ENCODE data around the gene SSNA1.

SSNA1 gene

GRCh38 chr9:137146527-137146918, 42.0 kb upstream of the SSNA1 start:
- Histone ChIP-seq H3K27ac (ENCODE audit: low read length) (no peak overlapping the region), H3K9ac (ENCODE audit: low read length in 2 of 2) (no peak overlapping the region), H3K9me3 (ENCODE audit: control insufficient read depth in 2 of 2, low read length in 2 of 2) (no peaks in the 10 kb centered on the region), H3K36me3 (ENCODE audit: control insufficient read depth in 2 of 2, insufficient read depth in 2 of 2, low read length in 2 of 2) (no peaks in the 10 kb centered on the region), H3K27me3 (ENCODE audit: control insufficient read depth in 1 of 2, insufficient read depth in 2 of 2, low read length in 2 of 2) (peaks cover 42 to 44% of the 10 kb centered on the region in 2 donors), H3K4me1 (ENCODE audit: control insufficient read depth, insufficient read depth, low read length) (no peaks in the 10 kb centered on the region), H3K4me3 (ENCODE audit: low read length in 2 of 2) (no peak overlapping the region)

- H3K27me3 ChIP-seq (ENCODE audit: control insufficient read depth in 1 of 2, insufficient read depth in 2 of 2, low read length in 2 of 2): peaks cover 35 to 39% of the 10 kb centered on the region in 2 donors
These were observed 41.2 kb upstream of the SSNA1 start for GRCh38 chr9:137147091-137147792.

GRCh38 chr9:137147793-137148160, 40.7 kb upstream of the SSNA1 start:
- no peak overlapping the region for H3K27ac ChIP-seq (ENCODE audit: low read length)
- no peaks in the 10 kb centered on the region for H3K36me3 ChIP-seq (ENCODE audit: control insufficient read depth in 2 of 2, insufficient read depth in 2 of 2, low read length in 2 of 2)
- H3K27me3 ChIP-seq (ENCODE audit: control insufficient read depth in 1 of 2, insufficient read depth in 2 of 2, low read length in 2 of 2): peaks cover 29 to 36% of the 10 kb centered on the region in 2 donors
- no peak overlapping the region for H3K9ac ChIP-seq (ENCODE audit: low read length in 2 of 2)
- H3K9me3 ChIP-seq (ENCODE audit: control insufficient read depth in 2 of 2, low read length in 2 of 2): no peaks in the 10 kb centered on the region
- no peaks in the 10 kb centered on the region for H3K4me1 ChIP-seq (ENCODE audit: control insufficient read depth, insufficient read depth, low read length)
- H3K4me3 ChIP-seq (ENCODE audit: low read length in 2 of 2): no peak overlapping the region

More at GRCh38 chr9:137147091-137147792, 41.2 kb upstream of the SSNA1 start:
- Histone ChIP-seq H3K27ac (ENCODE audit: low read length) (no peak overlapping the region), H3K36me3 (ENCODE audit: control insufficient read depth in 2 of 2, insufficient read depth in 2 of 2, low read length in 2 of 2) (no peaks in the 10 kb centered on the region), H3K9ac (ENCODE audit: low read length in 2 of 2) (no peak overlapping the region), H3K4me1 (ENCODE audit: control insufficient read depth, insufficient read depth, low read length) (no peaks in the 10 kb centered on the region), H3K4me3 (ENCODE audit: low read length in 2 of 2) (no peak overlapping the region), H3K9me3 (ENCODE audit: control insufficient read depth in 2 of 2, low read length in 2 of 2) (no peaks in the 10 kb centered on the region)

- Histone ChIP-seq H3K27ac (ENCODE audit: low read length) (no peak overlapping the region), H3K9ac (ENCODE audit: low read length in 2 of 2) (no peak overlapping the region), H3K27me3 (ENCODE audit: control insufficient read depth in 1 of 2, insufficient read depth in 2 of 2, low read length in 2 of 2) (peaks cover 26 to 34% of the 10 kb centered on the region in 2 donors)
These were observed 40.2 kb upstream of the SSNA1 start for GRCh38 chr9:137148242-137148641.

GRCh38 chr9:137148661-137149060, 39.8 kb upstream of the SSNA1 start:
- Histone ChIP-seq H3K27ac (ENCODE audit: low read length) (no peak overlapping the region), H3K9me3 (ENCODE audit: control insufficient read depth in 2 of 2, low read length in 2 of 2) (no peaks in the 10 kb centered on the region), H3K36me3 (ENCODE audit: control insufficient read depth in 2 of 2, insufficient read depth in 2 of 2, low read length in 2 of 2) (no peaks in the 10 kb centered on the region), H3K4me3 (ENCODE audit: low read length in 2 of 2) (no peak overlapping the region), H3K27me3 (ENCODE audit: control insufficient read depth in 1 of 2, insufficient read depth in 2 of 2, low read length in 2 of 2) (peaks cover 22 to 33% of the 10 kb centered on the region in 2 donors), H3K9ac (ENCODE audit: low read length in 2 of 2) (no peak overlapping the region), H3K4me1 (ENCODE audit: control insufficient read depth, insufficient read depth, low read length) (no peaks in the 10 kb centered on the region)

More at GRCh38 chr9:137148242-137148641, 40.2 kb upstream of the SSNA1 start:
- Histone ChIP-seq H3K4me1 (ENCODE audit: control insufficient read depth, insufficient read depth, low read length) (no peaks in the 10 kb centered on the region), H3K4me3 (ENCODE audit: low read length in 2 of 2) (no peak overlapping the region), H3K9me3 (ENCODE audit: control insufficient read depth in 2 of 2, low read length in 2 of 2) (no peaks in the 10 kb centered on the region), H3K36me3 (ENCODE audit: control insufficient read depth in 2 of 2, insufficient read depth in 2 of 2, low read length in 2 of 2) (no peaks in the 10 kb centered on the region)

GRCh38 chr9:137149363-137149762, 39.1 kb upstream of the SSNA1 start:
- Histone ChIP-seq H3K27ac (ENCODE audit: low read length) (no peak overlapping the region), H3K9ac (ENCODE audit: low read length in 2 of 2) (no peak overlapping the region), H3K36me3 (ENCODE audit: control insufficient read depth in 2 of 2, insufficient read depth in 2 of 2, low read length in 2 of 2) (no peaks in the 10 kb centered on the region), H3K4me3 (ENCODE audit: low read length in 2 of 2) (no peak overlapping the region), H3K4me1 (ENCODE audit: control insufficient read depth, insufficient read depth, low read length) (no peaks in the 10 kb centered on the region), H3K9me3 (ENCODE audit: control insufficient read depth in 2 of 2, low read length in 2 of 2) (no peaks in the 10 kb centered on the region), H3K27me3 (ENCODE audit: control insufficient read depth in 1 of 2, insufficient read depth in 2 of 2, low read length in 2 of 2) (peaks cover 18 to 29% of the 10 kb centered on the region in 2 donors)

GRCh38 chr9:137149942-137150616, 38.4 kb upstream of the SSNA1 start:
- Histone ChIP-seq H3K4me3 (ENCODE audit: low read length in 2 of 2) (no peak overlapping the region), H3K9ac (ENCODE audit: low read length in 2 of 2) (no peak overlapping the region), H3K36me3 (ENCODE audit: control insufficient read depth in 2 of 2, insufficient read depth in 2 of 2, low read length in 2 of 2) (no peaks in the 10 kb centered on the region), H3K4me1 (ENCODE audit: control insufficient read depth, insufficient read depth, low read length) (no peaks in the 10 kb centered on the region), H3K27me3 (ENCODE audit: control insufficient read depth in 1 of 2, insufficient read depth in 2 of 2, low read length in 2 of 2) (peaks cover 20 to 29% of the 10 kb centered on the region in 2 donors), H3K9me3 (ENCODE audit: control insufficient read depth in 2 of 2, low read length in 2 of 2) (no peaks in the 10 kb centered on the region), H3K27ac (ENCODE audit: low read length) (no peak overlapping the region)

- H3K9ac ChIP-seq (ENCODE audit: low read length in 2 of 2): no peak overlapping the region
- no peak overlapping the region for H3K27ac ChIP-seq (ENCODE audit: low read length)
- no peak overlapping the region for H3K4me3 ChIP-seq (ENCODE audit: low read length in 2 of 2)
- no peaks in the 10 kb centered on the region for H3K4me1 ChIP-seq (ENCODE audit: control insufficient read depth, insufficient read depth, low read length)
- no peaks in the 10 kb centered on the region for H3K9me3 ChIP-seq (ENCODE audit: control insufficient read depth in 2 of 2, low read length in 2 of 2)
- H3K27me3 ChIP-seq (ENCODE audit: control insufficient read depth in 1 of 2, insufficient read depth in 2 of 2, low read length in 2 of 2): peaks cover 28 to 34% of the 10 kb centered on the region in 2 donors
- no peaks in the 10 kb centered on the region for H3K36me3 ChIP-seq (ENCODE audit: control insufficient read depth in 2 of 2, insufficient read depth in 2 of 2, low read length in 2 of 2)
These were observed 37.6 kb upstream of the SSNA1 start for GRCh38 chr9:137150617-137151457.

GRCh38 chr9:137152844-137153405, 35.6 kb upstream of the SSNA1 start:
- Histone ChIP-seq H3K4me3 (ENCODE audit: low read length in 2 of 2) (no peak overlapping the region), H3K36me3 (ENCODE audit: control insufficient read depth in 2 of 2, insufficient read depth in 2 of 2, low read length in 2 of 2) (no peaks in the 10 kb centered on the region), H3K27me3 (ENCODE audit: control insufficient read depth in 1 of 2, insufficient read depth in 2 of 2, low read length in 2 of 2) (peaks cover 35 to 39% of the 10 kb centered on the region in 2 donors), H3K27ac (ENCODE audit: low read length) (no peak overlapping the region), H3K4me1 (ENCODE audit: control insufficient read depth, insufficient read depth, low read length) (peaks cover 5% of the 10 kb centered on the region), H3K9me3 (ENCODE audit: control insufficient read depth in 2 of 2, low read length in 2 of 2) (no peaks in the 10 kb centered on the region), H3K9ac (ENCODE audit: low read length in 2 of 2) (no peak overlapping the region)

- H3K27ac ChIP-seq (ENCODE audit: low read length): no peak overlapping the region
- no peaks in the 10 kb centered on the region for H3K9me3 ChIP-seq (ENCODE audit: control insufficient read depth in 2 of 2, low read length in 2 of 2)
- H3K4me1 ChIP-seq (ENCODE audit: control insufficient read depth, insufficient read depth, low read length): peaks cover 5% of the 10 kb centered on the region
- peaks cover 49 to 60% of the 10 kb centered on the region in 2 donors for H3K27me3 ChIP-seq (ENCODE audit: control insufficient read depth in 1 of 2, insufficient read depth in 2 of 2, low read length in 2 of 2)
- H3K4me3 ChIP-seq (ENCODE audit: low read length in 2 of 2): peak overlapping the region in 1 of 2 donors; percentile 54
- no peak overlapping the region for H3K9ac ChIP-seq (ENCODE audit: low read length in 2 of 2)
- no peaks in the 10 kb centered on the region for H3K36me3 ChIP-seq (ENCODE audit: control insufficient read depth in 2 of 2, insufficient read depth in 2 of 2, low read length in 2 of 2)
These were observed 31.7 kb upstream of the SSNA1 start for GRCh38 chr9:137156567-137157375.

All from stomach smooth muscle (tissue), 2 donors.